ENCODE measurements around the gene TCF7L1. TPM values are rescaled to one million over a fixed set of nuclear protein-coding genes. Genes with fewer than 3 reads are reported as not detected.
A peak's percentile ranks its signal among the peaks of the same experiment; 100 is the strongest.

TCF7L1 gene
- total and polyA plus RNA-seq, 2 of the 13 experiments (the other 11 are each of a cell fraction or from before 2014, with no cell fraction given) = 0.04 to 0.15 TPM

GRCh38 chr2:85291425-85292023, 158.3 kb downstream of the TCF7L1 start:
- no peak for FAIRE-seq

More at GRCh38 chr2:85291425-85292023, 158.3 kb downstream of the TCF7L1 start:
- Histone ChIP-seq H2AFZ (ENCODE audit: low read length) (peak overlapping the region; percentile 18), H3K9me3 (ENCODE audit: low read length) (no peaks in the 10 kb centered on the region), H3K4me3 (replicated peaks in 1 of 3; ENCODE audit: insufficient read depth in 1 of 3, low read depth in 2 of 3, low read length in 3 of 3) (no peak overlapping the region; a peak in 1 of 6 replicates), H4K20me1 (ENCODE audit: insufficient read depth, low read length) (no peaks in the 10 kb centered on the region), H3K79me2 (ENCODE audit: insufficient read depth, low read length) (no peaks in the 10 kb centered on the region), H3K4me1 (ENCODE audit: insufficient read depth, low read length) (peaks cover 13% of the 10 kb centered on the region), H3K27me3 (ENCODE audit: control insufficient read depth in 1 of 2, insufficient read depth in 2 of 2, low read length in 2 of 2) (peaks cover 0 to 35% of the 10 kb centered on the region in 2 experiments; a peak in 3 of 5 replicates), H3K4me2 (ENCODE audit: low read depth, low read length) (peak overlapping the region; percentile 56), H3K9ac (ENCODE audit: insufficient read depth, low read depth, low read length) (no peak overlapping the region), H3K36me3 (replicated peaks in 1 of 2; ENCODE audit: control insufficient read depth in 1 of 2, insufficient read depth in 2 of 2, low read length in 2 of 2) (no peaks in the 10 kb centered on the region), H3K27ac (ENCODE audit: extremely low read length, insufficient read depth, low read length) (no peak overlapping the region)
- no peak for DNase-seq (ENCODE audit: low spot score)
- in situ Hi-C loops (cut with HindIII; ENCODE audit: extremely low pct_ligation_motif_present, low pct_unique_long_range_greater_than_20kb) = no loop called here
- CTCF ChIA-PET (ENCODE audit: low intra/inter-chr PET ratio, low total read pairs) = no interaction called here
- BruUV-seq (replicated peaks) = no TSS peak
- TF ChIP-seq RERE (CRISPR knock-in tag; IDR thresholded peaks at IDR 0.05; ENCODE audit: low read depth) (no peak), TRAFD1 (CRISPR knock-in tag; IDR thresholded peaks at IDR 0.05; ENCODE audit: borderline replicate concordance) (no peak), ZNF770 (CRISPR knock-in tag; IDR thresholded peaks at IDR 0.05) (peak; percentile 67; the same call in 1 of the 2 replicates), REL (CRISPR knock-in tag; conservative IDR thresholded peaks at IDR 0.05) (no peak), MXD3 (CRISPR knock-in tag; IDR thresholded peaks at IDR 0.05) (no peak), ATF3 (CRISPR knock-in tag; IDR thresholded peaks at IDR 0.05) (no peak), ZNF460 (CRISPR knock-in tag; IDR thresholded peaks at IDR 0.05; ENCODE audit: borderline replicate concordance) (peak; percentile 94), ZMYM3 (CRISPR knock-in tag; IDR thresholded peaks at IDR 0.05) (peak; percentile 76; the same call in 1 of the 2 replicates), KDM1A (CRISPR knock-in tag; IDR thresholded peaks at IDR 0.05) (no peak), LCORL (IDR thresholded peaks at IDR 0.05) (0 out of 2 replicates have a peak, but pooled peaks have one; percentile 4), LCORL (CRISPR knock-in tag; IDR thresholded peaks at IDR 0.05) (no peak)
- WGBS (ENCODE audit: low lambda C conversion rate) = 32% methylated on average over 4 of the region's 4 CpGs
- intact Hi-C loops (cut with micrococcal nuclease; ENCODE audit: unreplicated experiment) = no loop called here
- no peak for ATAC-seq
- POLR2A ChIA-PET = no interaction called here

All from HepG2 (cell line).